Activated CD8-positive, alpha-beta memory T cell treated with anti-CD3 and anti-CD28 coated beads for 4 hours (primary cell): ENCODE data around the gene SIT1.

Experiments used
- DNase-seq, 2 donors: peaks; one replicate each; pipeline ENCODE4 v3.0.0-alpha.2; 2020; ENCODE audit warnings: low read depth in 2 of 2

SIT1 gene

GRCh38 chr9:35682520-35683315, 32.0 kb upstream of the SIT1 start:
- no peak for DNase-seq

- no peak for DNase-seq
These were observed 31.3 kb upstream of the SIT1 start for GRCh38 chr9:35682051-35682450.

- no peak for DNase-seq
These were observed 30.7 kb upstream of the SIT1 start for GRCh38 chr9:35681341-35682002.

- DNase-seq, result no peak
These were observed 29.8 kb upstream of the SIT1 start for GRCh38 chr9:35680331-35681105.

- DNase-seq, result no peak
These were observed 29.1 kb upstream of the SIT1 start for GRCh38 chr9:35679766-35680330.

- no peak for DNase-seq
These were observed 28.4 kb upstream of the SIT1 start for GRCh38 chr9:35679091-35679490.

GRCh38 chr9:35675732-35676392, 25.1 kb upstream of the SIT1 start:
- DNase-seq, result no peak

- no peak for DNase-seq
These were observed 24.5 kb upstream of the SIT1 start for GRCh38 chr9:35675204-35675603.

- DNase-seq, result no peak
These were observed 23.3 kb upstream of the SIT1 start for GRCh38 chr9:35674025-35674361.

GRCh38 chr9:35673132-35674024, 22.6 kb upstream of the SIT1 start, which contains the start of gene CA9:
Gene CA9 (plus strand): TSS chr9:35673928. CDS start chr9:35673960, 32 bp downstream.
- DNase-seq, result no peak

- DNase-seq, result no peak
These were observed 18.8 kb upstream of the SIT1 start for GRCh38 chr9:35669331-35670145.

GRCh38 chr9:35667939-35668338, 17.2 kb upstream of the SIT1 start:
- no peak for DNase-seq

- no peak for DNase-seq
These were observed 15.8 kb upstream of the SIT1 start for GRCh38 chr9:35666549-35666948.

GRCh38 chr9:35666045-35666444, 15.3 kb upstream of the SIT1 start:
- DNase-seq, result no peak

- DNase-seq, result no peak
These were observed 14.7 kb upstream of the SIT1 start for GRCh38 chr9:35665471-35665818.

GRCh38 chr9:35664531-35665470, 14.1 kb upstream of the SIT1 start, which contains the start of gene ARHGEF39:
Gene ARHGEF39 (minus strand): TSS chr9:35665195. CDS start chr9:35665169, 26 bp downstream.
- no peak for DNase-seq

GRCh38 chr9:35662437-35662836, 11.7 kb upstream of the SIT1 start:
- no peak for DNase-seq

- no peak for DNase-seq
These were observed 11.1 kb upstream of the SIT1 start for GRCh38 chr9:35661756-35662350.
